Suprapubic skin (tissue), 4 donors: ENCODE results near the gene PUM2. TPM values are rescaled to one million over a fixed set of nuclear protein-coding genes. Genes with fewer than 3 reads are reported as not detected.

Source experiments
- DNase-seq, 2 donors: peaks; one replicate each; pipeline ENCODE4 v3.0.0-alpha.2; 2019; ENCODE audit warnings: low spot score in 2 of 2
- H3K27ac ChIP-seq: fragments of 200-600 bp; sonication (generic); one replicate; pipeline ENCODE4 v1.5.1; 2019
- H3K27me3 ChIP-seq: fragments of 200-600 bp; sonication (generic); one replicate; pipeline ENCODE4 v1.5.1; 2019
- H3K36me3 ChIP-seq: fragments of 200-600 bp; sonication (generic); one replicate; pipeline ENCODE4 v1.5.1; 2019
- H3K4me1 ChIP-seq: fragments of 200-600 bp; sonication (generic); one replicate; pipeline ENCODE4 v1.5.1; 2019
- H3K4me3 ChIP-seq: fragments of 200-600 bp; sonication (generic); one replicate; pipeline ENCODE4 v1.5.1; 2019; ENCODE audit warnings: mild to moderate bottlenecking
- H3K9me3 ChIP-seq: fragments of 200-600 bp; sonication (generic); one replicate; pipeline ENCODE4 v1.5.1; 2019
- CTCF ChIP-seq, 2 donors: fragments of 200-600 bp in 1 of 2; fragments of 450-650 bp in 1 of 2; sonication (generic) in 1 of 2; IDR thresholded peaks; one replicate each; pipeline ENCODE4 v1.5.1; 2016 to 2019; ENCODE audit warnings: antibody characterized with exemption in 2 of 2, mild to moderate bottlenecking in 1 of 2, moderate library complexity in 1 of 2
- EP300 ChIP-seq: sonication (generic); formaldehyde crosslinking; IDR thresholded peaks from one replicate; pipeline ENCODE4 v1.6.1; 2017; ENCODE audit warnings: antibody characterized with exemption
- POLR2A ChIP-seq, 2 donors: fragments of 450-650 bp; IDR thresholded peaks; one replicate each; pipeline ENCODE4 v1.6.1; 2017; ENCODE audit warnings: antibody characterized with exemption in 2 of 2, mild to moderate bottlenecking in 2 of 2, moderate library complexity in 2 of 2
- POLR2AphosphoS5 ChIP-seq, 3 donors: sonication (generic); formaldehyde crosslinking; IDR thresholded peaks; one replicate each; pipeline ENCODE4 v1.6.1; 2017; ENCODE audit warnings: antibody characterized with exemption in 3 of 3
- WGBS: methylation state at CpG from one replicate; pipeline ENCODE4 v1.1.5; 2018; 5-methylcytosine and 5-hydroxymethylcytosine counted together
- total RNA-seq, 4 donors: library from RNA; depleted of rRNA; stranded (reverse); fragments of >200 nt; gene quantifications; one replicate each; pipeline ENCODE4 v1.1.0, GENCODE V29; 2016

The PUM2 gene
- total RNA-seq, 4 donors from 2014 or later, result 78.9 to 108 (median 99.0) TPM

DNA sequence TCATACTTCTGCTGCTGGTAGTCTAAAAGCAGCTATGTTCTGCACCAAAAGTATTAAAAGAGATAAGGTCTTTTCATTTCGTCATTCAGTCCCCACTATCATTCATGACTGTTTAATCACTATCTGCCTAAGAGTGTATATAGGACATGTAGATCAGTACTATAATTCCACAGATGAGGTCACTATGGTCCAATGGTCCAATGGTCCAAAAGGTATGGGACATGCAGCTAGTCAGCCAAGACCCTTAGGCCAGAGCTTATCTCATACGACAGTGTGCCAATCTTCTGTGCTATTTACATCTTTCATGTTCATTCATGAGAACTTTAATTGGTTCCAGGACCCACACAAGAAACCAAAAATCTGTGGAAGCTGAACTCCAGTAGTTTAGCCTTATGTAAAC lies 83.1 kb downstream of the PUM2 start:
- Histone ChIP-seq H3K9me3 (no peaks in the 10 kb centered on the region), H3K4me3 (no peak overlapping the region), H3K27ac (no peak overlapping the region), H3K4me1 (no peaks in the 10 kb centered on the region), H3K27me3 (no peaks in the 10 kb centered on the region), H3K36me3 (peaks cover 19% of the 10 kb centered on the region)
- no peak for DNase-seq
- no peak for TF ChIP-seq POLR2AphosphoS5 (IDR thresholded peaks at IDR 0.05)
- TF ChIP-seq CTCF (IDR thresholded peaks at IDR 0.05), result no peak
- no peak for TF ChIP-seq EP300
- no peak for TF ChIP-seq POLR2A (IDR thresholded peaks at IDR 0.05)
- WGBS, result 79% methylated on average over 2 of the region's 2 CpGs

DNA sequence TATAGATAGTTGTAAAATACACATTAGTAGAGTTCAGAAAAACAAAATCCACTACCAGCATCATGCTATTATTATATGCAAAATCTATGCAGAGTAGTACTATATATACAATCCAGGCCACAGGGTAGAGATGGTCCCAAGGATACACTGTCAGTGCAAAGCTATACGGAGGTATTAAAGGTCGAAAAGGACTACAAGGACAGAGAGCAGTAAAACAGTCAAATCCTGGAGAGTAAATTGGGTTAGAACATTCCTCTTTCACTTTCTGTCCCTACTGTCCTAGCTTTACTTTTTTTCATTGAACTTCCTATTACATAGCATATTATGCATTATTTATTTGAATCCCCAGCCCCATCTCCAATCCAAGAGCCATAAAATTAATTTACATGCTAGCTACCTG lies 86.0 kb downstream of the PUM2 start:
- no peak for DNase-seq
- Histone ChIP-seq H3K4me3 (no peak overlapping the region), H3K9me3 (no peaks in the 10 kb centered on the region), H3K27me3 (no peaks in the 10 kb centered on the region), H3K27ac (no peak overlapping the region), H3K36me3 (peaks cover 31% of the 10 kb centered on the region), H3K4me1 (no peaks in the 10 kb centered on the region)
- TF ChIP-seq POLR2A (IDR thresholded peaks at IDR 0.05) (no peak), POLR2AphosphoS5 (IDR thresholded peaks at IDR 0.05) (no peak), EP300 (no peak), CTCF (IDR thresholded peaks at IDR 0.05) (no peak)
- whole genome bisulfite sequencing, result 84% methylated on average over 2 of the region's 2 CpGs

DNA sequence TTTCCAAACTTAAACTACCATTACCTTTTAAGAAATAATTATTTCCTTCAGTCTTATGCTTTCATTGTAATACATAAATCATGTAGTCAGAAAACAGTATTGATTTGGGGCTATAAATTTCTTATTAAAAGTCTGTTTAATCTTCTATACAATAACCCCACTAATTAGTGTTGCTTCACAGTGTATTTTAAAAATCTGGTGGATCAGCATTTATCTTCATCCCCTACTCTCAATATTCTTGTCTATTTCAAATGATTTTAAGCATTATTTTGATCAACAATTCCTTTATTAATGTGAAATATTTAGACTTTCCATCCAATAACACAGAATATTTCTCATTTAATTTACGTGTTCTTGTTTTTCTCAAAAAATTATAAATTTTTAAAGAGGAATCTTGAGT lies 93.2 kb downstream of the PUM2 start:
- H3K36me3 ChIP-seq, result peaks cover 72% of the 10 kb centered on the region
- H3K4me1 ChIP-seq, result no peaks in the 10 kb centered on the region
- TF ChIP-seq EP300 (no peak), POLR2AphosphoS5 (IDR thresholded peaks at IDR 0.05) (no peak), CTCF (IDR thresholded peaks at IDR 0.05) (no peak), POLR2A (IDR thresholded peaks at IDR 0.05) (no peak)
- H3K27ac ChIP-seq, result no peak overlapping the region
- no peaks in the 10 kb centered on the region for H3K9me3 ChIP-seq
- no peaks in the 10 kb centered on the region for H3K27me3 ChIP-seq
- WGBS, result 99% methylated on average over 1 of the region's 1 CpG
- H3K4me3 ChIP-seq, result no peak overlapping the region
- DNase-seq, result no peak

DNA sequence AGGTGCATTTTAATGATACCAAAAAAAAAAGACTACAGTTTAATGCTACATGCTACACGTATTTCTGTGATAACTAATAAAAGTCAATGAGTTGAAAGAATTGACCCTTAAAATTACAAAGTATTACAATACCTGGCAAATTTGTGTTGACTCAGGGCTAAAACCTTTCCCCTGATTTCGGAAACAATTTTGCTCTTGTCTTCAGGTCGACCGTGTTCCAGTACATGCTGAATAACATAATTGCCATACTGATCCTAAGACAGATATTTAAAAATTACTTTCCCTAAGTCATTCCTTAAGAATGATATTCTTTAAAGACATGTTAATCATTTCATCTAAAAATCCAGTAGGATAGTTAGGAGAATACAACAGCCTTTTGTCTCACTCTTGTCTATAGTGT lies 95.9 kb downstream of the PUM2 start:
- no peak overlapping the region for H3K27ac ChIP-seq
- WGBS, result 92% methylated on average over 4 of the region's 4 CpGs

DNA sequence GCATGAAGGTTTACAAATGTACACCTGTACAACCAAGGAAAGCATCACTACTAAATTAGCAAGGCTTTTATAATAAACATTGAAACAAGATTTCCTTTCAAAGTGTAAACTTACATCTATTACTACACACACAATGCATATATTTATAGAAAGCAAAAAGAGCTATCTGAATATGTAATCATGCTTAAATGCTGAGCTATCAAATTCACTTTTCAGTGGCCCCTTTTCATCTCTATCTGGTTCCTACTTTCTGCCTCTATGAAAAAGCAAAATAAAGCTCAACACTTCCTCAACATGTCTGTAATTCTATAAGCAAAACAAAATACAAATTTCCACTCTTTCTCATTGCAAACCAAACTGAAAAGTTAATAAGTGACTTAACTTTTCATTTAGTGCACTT lies 100.2 kb downstream of the PUM2 start:
- Histone ChIP-seq H3K4me3 (no peak overlapping the region), H3K27me3 (no peaks in the 10 kb centered on the region), H3K36me3 (peaks cover 70% of the 10 kb centered on the region), H3K9me3 (no peaks in the 10 kb centered on the region), H3K4me1 (no peaks in the 10 kb centered on the region), H3K27ac (no peak overlapping the region)
- DNase-seq, result no peak
- TF ChIP-seq CTCF (IDR thresholded peaks at IDR 0.05) (no peak), POLR2AphosphoS5 (IDR thresholded peaks at IDR 0.05) (no peak), POLR2A (IDR thresholded peaks at IDR 0.05) (no peak), EP300 (no peak)

More for the DNA sequence above, 95.9 kb downstream of the PUM2 start:
- TF ChIP-seq EP300 (no peak), POLR2A (IDR thresholded peaks at IDR 0.05) (no peak), CTCF (IDR thresholded peaks at IDR 0.05) (no peak), POLR2AphosphoS5 (IDR thresholded peaks at IDR 0.05) (no peak)
- DNase-seq, result no peak
- no peaks in the 10 kb centered on the region for H3K4me1 ChIP-seq
- H3K27me3 ChIP-seq, result no peaks in the 10 kb centered on the region
- H3K9me3 ChIP-seq, result no peaks in the 10 kb centered on the region
- no peak overlapping the region for H3K4me3 ChIP-seq
- H3K36me3 ChIP-seq, result peaks cover 78% of the 10 kb centered on the region
